ENCODE data around the gene KDM2B.

GRCh38 chr12:121536054-121536898, 44.5 kb downstream of the KDM2B start:
- TF ChIP-seq, protein P1, sequence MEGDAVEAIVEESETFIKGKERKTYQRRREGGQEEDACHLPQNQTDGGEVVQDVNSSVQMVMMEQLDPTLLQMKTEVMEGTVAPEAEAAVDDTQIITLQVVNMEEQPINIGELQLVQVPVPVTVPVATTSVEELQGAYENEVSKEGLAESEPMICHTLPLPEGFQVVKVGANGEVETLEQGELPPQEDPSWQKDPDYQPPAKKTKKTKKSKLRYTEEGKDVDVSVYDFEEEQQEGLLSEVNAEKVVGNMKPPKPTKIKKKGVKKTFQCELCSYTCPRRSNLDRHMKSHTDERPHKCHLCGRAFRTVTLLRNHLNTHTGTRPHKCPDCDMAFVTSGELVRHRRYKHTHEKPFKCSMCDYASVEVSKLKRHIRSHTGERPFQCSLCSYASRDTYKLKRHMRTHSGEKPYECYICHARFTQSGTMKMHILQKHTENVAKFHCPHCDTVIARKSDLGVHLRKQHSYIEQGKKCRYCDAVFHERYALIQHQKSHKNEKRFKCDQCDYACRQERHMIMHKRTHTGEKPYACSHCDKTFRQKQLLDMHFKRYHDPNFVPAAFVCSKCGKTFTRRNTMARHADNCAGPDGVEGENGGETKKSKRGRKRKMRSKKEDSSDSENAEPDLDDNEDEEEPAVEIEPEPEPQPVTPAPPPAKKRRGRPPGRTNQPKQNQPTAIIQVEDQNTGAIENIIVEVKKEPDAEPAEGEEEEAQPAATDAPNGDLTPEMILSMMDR (IDR thresholded peaks at IDR 0.05), result no peak
- no peak for TF ChIP-seq ZFX (IDR thresholded peaks at IDR 0.05; ENCODE audit: borderline replicate concordance)

Data from 22Rv1 (cell line).